AG09319 (cell line): ENCODE data around the gene LRRC43.
"Not testable (repeated sequence)": the region's sequence is repeated elsewhere in the genome, so short reads cannot be mapped to it uniquely, and the experiment has no call there.

ENCODE experiments used
- DNase-seq: peaks from one replicate; pipeline ENCODE4 v3.0.0-alpha.2; 2010; ENCODE audit warnings: low read depth; ENCODE audit errors: extremely low read depth
- TF ChIP-seq, protein P1 (sequence below): IDR thresholded peaks from 2 replicates; pipeline ENCODE4 v1.5.1; 2011; ENCODE audit warnings: low read depth, mild to moderate bottlenecking, inconsistent platforms, low read length, moderate library complexity

The LRRC43 gene

DNA sequence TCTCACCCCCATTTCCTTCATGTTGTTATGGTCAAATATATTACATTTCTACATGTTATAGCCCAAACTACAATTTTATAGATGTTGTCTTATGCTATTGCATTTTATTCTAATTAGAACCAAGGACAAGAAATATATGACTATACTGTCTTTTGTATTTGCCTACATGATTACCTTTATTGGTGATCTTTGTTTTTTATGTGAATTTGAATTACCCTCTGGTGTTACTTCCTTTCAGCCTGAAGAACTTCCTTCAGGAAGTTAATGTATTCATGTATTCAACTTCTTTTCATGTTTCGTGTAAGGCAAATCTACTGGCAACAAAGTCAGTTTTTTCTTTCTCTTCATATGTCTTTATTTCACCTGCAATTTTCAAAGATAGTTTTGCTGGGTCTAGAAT, 11.9 kb downstream of the LRRC43 start:
- TF ChIP-seq, protein P1, sequence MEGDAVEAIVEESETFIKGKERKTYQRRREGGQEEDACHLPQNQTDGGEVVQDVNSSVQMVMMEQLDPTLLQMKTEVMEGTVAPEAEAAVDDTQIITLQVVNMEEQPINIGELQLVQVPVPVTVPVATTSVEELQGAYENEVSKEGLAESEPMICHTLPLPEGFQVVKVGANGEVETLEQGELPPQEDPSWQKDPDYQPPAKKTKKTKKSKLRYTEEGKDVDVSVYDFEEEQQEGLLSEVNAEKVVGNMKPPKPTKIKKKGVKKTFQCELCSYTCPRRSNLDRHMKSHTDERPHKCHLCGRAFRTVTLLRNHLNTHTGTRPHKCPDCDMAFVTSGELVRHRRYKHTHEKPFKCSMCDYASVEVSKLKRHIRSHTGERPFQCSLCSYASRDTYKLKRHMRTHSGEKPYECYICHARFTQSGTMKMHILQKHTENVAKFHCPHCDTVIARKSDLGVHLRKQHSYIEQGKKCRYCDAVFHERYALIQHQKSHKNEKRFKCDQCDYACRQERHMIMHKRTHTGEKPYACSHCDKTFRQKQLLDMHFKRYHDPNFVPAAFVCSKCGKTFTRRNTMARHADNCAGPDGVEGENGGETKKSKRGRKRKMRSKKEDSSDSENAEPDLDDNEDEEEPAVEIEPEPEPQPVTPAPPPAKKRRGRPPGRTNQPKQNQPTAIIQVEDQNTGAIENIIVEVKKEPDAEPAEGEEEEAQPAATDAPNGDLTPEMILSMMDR = no peak
- DNase-seq = no peak

DNA sequence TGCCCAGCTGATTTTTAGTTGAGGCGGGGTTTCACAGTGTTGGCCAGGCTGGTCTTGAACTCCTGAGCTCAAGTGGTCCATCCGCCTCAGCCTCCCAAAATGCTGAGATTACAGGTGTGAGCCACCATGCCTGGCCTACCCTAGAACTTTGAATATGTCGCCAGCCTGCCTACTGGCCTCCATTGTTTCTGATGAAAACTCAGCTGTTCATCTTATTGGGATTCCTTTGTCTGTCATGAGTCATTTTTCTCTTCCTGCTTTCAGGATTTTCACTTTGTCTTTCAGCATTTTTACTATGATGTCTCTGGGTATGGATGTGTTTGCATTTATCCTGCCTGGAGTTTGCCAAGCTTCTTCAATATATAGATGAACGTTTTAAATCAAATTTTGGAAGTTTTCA, 12.5 kb downstream of the LRRC43 start:
- TF ChIP-seq, protein P1 = no peak
- DNase-seq = no peak

DNA sequence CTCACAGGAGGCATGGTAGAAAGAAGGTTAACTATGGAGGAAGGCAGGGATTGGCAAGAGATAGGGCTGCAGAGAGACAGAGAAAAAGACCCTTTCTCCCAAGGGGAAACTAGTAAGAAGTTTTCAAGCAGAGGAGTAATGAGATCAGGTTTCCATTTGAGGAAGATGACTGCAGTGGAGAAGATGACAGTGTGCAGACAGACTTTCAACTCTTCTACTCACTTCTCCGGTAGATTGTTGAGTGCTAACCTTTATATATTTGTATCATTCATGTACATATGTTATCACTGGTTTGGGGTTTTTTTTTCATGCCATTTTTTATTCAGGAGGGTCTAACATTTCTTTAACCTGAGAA, 14.7 kb downstream of the LRRC43 start:
- TF ChIP-seq, protein P1 = no peak
- no peak for DNase-seq

DNA sequence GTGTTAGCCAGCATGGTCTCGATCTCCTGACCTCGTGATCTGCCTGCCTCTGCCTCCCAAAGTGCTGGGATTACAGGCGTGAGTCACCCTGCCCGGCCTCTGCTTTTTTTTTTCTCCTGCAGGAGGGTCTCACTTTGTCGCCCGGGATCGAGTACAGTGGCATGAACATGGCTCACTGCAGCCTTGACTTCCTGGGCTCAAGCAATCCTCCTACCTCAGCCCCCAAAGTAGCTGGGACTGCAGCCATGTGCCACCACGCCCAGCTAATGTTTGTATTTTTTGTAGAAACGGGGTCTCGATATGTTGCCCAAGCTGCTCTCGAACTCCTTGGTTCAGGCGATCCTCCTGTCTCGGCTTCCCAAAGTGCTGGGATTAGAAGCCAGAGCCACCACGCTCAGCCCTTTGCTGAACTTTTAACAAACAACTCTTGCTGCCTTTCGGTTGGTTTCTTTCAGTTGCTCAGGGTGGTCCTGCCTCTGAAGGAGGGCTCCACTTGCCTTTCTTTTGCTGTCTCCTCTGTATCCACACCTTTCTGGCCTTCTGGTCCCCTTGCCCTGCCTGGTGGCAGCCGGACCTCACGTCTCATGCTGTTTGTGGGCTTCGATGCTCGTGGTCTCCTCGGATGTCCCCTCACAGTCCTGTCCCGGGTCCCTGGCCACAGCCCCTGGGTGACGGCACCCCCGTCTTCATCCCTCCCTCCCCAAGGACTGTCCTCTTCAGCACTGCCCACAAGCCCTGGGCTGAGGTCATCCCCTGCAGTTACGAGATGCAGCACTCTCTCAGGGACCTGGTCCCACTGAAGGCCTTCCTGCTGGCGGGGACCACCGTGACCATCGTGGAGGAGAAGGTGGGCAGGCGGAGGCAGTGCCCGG, 16.8 kb downstream of the LRRC43 start:
- TF ChIP-seq, protein P1 = no peak

DNA sequence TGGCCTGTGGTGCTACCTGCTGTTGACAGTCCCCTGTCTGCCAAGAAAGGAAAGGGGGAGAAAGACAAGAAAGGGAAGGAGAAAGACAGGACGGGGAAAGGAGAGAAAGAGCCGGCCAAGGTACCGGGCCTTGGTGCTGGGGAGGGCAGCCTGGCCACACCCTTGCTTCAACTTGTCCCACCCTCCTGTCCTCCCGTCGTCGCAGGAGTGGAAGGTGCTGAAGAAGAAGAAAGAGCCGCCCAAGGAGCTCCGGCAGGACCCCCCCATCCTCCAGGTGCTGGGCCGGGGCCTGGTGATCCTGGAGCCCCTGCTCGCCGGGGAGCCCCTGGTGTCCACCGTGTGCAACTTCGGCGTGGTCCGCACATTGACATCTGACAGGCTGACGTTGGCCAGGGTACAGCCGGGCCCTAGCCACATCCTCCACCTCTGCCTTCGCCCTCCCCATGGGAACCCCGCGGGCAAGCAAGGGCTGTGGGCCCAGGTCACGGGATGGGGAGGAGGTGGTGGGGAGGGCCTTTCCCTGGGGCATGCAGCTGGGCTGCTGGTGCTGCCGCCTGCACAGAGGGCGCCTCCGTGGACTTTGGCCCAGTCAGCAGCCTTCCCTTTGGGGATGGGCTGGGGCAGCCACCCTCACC, 17.7 kb downstream of the LRRC43 start:
- TF ChIP-seq, protein P1 = no peak

More for the DNA sequence above, 16.8 kb downstream of the LRRC43 start:
- no peak for DNase-seq

DNA sequence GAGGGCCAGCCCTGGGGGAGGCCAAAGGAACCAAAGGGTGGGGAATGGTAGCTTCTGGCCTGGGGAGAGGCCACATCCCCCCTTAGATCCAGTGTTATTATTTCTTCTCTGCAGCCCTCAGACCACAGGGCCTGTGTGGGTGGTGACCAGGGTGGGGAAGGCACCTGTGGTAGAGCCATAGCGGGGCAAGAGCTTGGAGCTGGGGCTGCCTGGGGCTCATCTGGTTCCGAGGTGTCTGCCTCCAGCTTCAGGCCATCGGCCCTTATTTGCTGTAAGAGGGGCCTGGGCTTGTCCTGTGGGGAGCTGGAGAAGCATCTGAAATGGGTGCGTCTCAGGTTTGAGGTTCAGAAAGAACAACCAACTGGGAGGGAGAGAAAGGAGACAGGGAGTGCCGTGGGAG, 18.5 kb downstream of the LRRC43 start:
- TF ChIP-seq, protein P1 = no peak
- DNase-seq = no peak

More for the DNA sequence above, 17.7 kb downstream of the LRRC43 start:
- no peak for DNase-seq

DNA sequence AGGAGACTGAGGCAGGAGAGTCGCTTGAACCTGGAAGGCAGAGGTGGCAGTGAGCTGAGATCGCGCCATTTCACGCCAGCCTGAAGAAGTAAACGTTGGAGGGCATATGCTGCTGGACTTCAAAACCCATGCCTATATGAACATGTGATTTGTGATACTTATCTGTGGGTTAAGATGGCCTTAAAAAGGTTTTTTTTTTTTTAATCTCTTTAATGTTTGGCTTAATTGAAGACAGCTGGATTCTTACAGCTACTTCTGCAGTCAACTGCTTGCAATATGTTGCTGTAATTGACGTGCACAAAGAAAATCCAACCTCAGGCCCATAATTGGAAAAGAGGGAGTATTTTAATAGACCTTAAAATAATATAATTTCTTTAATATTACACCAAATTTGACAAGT, 19.1 kb downstream of the LRRC43 start:
- DNase-seq = no peak
- TF ChIP-seq, protein P1 = no peak

DNA sequence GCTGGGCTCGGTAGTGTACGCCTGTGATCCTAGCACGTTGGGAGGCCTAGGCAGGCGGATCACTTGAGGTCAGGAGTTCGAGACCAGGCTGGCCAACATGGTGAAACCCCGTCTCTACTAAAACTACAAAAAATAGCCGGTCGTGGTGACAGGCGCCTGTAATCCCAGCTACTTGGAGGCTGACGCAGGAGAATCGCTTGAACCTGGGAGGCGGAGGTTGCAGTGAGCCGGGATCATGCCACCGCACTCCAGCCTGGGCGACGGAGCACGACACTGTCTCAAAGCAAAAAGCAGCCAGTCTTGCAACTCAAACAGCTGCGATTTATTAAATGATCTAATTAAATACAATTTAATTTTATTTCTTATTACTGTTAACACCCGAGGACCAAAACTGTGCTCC, 19.9 kb downstream of the LRRC43 start:
- DNase-seq = not testable (repeated sequence)
